Measurements from ENCODE around the gene MAP2K6.

DNA sequence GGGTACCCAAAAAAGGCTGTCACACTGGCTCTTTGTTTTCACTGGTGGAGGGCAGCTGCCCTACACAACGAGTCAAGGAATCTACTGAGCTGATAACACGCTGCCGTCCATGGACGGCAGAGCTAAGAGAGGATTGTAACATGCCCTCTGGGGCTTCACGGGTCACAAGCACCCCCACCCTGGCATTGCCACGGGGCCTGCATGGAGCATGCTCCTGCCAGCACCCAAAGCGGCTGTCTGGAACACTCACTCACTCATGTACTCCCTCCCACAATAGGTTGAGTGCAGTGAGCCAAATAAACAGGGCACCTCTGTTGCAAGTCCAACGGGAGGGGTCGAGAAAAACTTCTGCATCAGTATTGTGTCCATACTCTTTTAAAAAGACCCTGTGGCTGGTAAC, 181.6 kb downstream of the MAP2K6 start:
- TF ChIP-seq, protein P1, sequence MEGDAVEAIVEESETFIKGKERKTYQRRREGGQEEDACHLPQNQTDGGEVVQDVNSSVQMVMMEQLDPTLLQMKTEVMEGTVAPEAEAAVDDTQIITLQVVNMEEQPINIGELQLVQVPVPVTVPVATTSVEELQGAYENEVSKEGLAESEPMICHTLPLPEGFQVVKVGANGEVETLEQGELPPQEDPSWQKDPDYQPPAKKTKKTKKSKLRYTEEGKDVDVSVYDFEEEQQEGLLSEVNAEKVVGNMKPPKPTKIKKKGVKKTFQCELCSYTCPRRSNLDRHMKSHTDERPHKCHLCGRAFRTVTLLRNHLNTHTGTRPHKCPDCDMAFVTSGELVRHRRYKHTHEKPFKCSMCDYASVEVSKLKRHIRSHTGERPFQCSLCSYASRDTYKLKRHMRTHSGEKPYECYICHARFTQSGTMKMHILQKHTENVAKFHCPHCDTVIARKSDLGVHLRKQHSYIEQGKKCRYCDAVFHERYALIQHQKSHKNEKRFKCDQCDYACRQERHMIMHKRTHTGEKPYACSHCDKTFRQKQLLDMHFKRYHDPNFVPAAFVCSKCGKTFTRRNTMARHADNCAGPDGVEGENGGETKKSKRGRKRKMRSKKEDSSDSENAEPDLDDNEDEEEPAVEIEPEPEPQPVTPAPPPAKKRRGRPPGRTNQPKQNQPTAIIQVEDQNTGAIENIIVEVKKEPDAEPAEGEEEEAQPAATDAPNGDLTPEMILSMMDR (IDR thresholded peaks at IDR 0.05; ENCODE audit: borderline replicate concordance, extremely low read depth, low read length, poor library complexity, severe bottlenecking), result no peak
- TF ChIP-seq EZH2 (IDR thresholded peaks at IDR 0.05; ENCODE audit: borderline replicate concordance, low read depth, low read length, severe bottlenecking), result no peak
